NCI-H2227 treated with DMSO at 0.1 percent for 48 hours (cell line): ENCODE measurements around the gene NRXN3.
"Not testable (repeated sequence)": the region's sequence is repeated elsewhere in the genome, so short reads cannot be mapped to it uniquely, and the experiment has no call there.

ENCODE experiments used
- DNase-seq: peaks from one replicate; lab custom pipeline; 2025; lab: John Stamatoyannopoulos, UW

NRXN3 gene

DNA sequence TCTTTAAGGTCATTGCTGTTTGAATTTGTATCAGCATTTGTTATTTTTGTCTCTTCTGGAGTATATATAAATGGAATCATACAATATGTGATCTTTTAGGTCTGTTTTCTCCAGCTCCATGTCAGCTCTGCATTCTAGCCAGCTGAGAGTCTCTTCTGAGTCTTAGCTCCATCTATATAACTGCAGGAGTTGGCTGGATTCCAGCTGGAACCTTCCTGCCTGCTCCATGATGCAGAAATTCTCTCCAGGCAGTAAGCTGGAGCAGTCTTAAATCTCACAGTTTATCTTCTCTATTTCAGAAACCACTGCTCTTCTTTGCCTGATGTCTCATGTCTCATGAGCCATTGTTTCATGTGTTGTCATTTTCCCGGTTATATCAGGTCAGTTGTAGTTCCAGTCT, 827.6 kb downstream of the NRXN3 start:
- peak; percentile 28 for DNase-seq

DNA sequence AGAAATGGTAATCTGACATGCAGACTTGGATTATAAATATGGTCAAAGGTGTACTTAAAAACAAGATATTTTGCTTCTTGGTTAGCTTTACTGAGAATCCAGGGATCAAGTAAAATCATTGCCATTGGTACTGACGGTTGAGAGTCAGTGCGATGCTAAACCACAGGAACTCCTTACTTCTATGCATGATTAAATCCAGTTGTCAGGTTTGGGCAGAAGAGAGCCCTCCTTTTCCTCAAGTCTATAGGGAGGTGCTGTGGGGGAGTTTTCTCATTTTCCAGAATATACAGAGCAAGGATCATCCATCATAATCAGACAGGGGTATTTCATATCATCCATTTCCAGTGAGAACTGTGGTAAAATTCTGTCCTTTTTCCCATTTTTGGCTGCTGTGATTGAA, 839.1 kb downstream of the NRXN3 start:
- no peak for DNase-seq

DNA sequence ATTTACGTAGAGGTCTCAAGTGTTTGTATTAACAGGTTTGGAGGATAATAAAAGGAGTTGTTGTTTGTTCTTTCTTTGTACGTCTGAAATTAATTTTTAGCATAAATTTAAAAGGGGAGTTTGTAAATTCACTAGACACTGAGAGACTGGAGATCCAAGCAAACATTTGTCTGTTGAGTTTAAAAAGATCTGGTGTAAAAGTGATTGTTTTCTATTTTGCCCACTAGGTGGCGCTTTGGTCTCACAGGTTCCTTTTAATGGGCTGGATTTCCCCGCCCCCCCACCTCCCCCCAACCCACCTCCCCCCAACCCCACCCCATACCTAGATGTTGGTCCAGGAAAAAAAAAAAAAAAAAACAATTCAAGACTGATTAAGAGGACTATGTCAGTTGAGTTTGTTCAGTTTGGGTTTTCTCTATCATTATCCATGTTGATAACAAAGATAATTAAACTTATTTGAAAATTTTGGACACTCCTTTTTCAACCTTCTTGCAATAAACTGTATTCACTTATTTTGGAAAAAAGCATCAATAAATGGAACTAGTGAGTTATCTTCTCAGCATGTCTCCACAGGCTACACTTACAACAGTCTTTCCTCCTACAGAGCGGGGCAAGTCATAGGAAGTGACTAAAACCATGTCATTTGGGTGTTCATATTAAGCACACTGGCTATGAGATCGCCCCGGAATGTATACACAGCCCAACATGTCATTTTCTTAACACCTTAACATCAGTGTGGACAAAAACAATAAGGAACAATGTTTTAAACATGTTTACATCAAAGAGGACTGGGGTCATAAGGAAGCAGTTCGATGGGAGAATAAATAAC, 841.1 kb downstream of the NRXN3 start:
- peak; percentile 45 for DNase-seq

DNA sequence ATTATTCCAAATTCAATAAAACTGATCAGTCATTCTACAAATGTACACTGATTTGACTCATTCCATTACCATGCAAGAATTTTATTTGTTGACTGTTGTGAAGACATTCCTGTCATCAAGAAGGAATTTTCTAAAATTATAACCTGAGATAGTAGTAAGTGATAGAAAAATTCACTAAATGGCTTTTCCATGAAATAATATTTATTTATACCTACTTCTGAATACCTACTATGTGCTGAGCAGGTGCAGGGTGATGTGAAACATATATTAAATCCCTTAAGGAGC, 841.7 kb downstream of the NRXN3 start:
- no peak for DNase-seq

DNA sequence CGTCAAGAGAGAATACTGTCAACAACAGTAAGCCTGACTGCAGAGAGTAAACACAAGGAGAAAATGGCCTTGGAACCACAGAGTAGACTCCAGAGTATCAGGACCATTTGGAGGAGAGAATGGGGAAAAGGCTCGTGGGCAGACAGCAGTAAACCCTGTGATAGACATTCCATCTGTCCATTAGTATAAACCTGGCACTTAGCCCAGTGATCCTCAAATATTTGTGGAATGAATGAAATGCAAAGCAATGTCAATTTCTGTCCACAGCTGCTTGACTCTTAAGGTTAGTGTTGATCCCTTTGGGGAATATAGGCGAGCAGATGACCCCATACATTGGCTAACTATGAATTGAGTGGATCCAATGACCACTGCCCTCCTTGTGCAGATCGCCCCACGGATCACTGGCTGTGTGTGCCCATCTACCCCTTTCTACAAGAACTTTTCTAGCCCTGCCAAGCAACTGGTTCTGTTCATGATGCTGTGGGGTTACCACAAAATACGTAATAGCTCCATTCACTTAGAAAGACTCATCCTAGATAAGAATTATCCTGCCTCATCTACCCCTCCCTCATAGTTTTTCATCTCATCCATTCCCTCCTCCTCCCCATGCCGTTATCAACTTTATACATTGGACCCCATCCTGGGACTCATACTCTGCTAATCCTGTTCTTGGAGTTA, 846.8 kb downstream of the NRXN3 start:
- no peak for DNase-seq

DNA sequence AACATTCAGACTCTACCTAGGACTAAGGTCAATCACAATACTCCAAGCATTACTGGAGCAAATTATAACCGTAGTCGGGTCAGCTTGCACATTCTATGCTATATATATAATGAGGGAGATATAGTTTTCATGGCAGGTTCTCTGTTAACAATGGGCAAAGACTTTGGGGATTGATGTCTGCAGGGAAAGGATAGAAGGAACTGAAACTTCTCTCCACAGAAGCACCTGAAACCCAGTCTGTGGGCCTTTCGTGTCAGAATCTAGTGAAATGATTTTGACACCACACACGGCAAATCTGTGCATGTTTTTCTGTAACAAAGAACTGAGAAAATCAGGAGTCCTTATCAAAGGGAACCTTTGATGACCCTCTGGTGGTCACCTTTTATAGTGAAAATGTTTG, 847.4 kb downstream of the NRXN3 start:
- no peak for DNase-seq

DNA sequence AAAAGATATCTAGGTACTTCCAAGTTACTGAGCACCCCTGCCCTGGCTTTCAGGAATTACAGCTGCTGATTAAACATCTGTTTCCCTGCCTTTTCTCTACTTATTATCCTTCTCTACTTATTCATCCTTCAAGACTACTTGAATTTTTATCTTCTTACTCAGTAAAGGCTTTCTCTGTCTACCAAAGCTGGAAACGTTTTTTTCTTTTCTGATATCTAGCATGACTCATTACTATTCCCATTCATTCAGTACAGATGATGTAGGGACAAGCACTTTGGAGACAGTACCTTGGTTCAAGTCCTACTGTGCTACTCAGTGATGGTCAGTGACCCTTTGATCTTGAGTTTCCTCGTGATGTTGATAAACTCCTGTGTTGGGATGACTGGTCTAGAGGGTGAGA, 848.7 kb downstream of the NRXN3 start:
- DNase-seq, result no peak

DNA sequence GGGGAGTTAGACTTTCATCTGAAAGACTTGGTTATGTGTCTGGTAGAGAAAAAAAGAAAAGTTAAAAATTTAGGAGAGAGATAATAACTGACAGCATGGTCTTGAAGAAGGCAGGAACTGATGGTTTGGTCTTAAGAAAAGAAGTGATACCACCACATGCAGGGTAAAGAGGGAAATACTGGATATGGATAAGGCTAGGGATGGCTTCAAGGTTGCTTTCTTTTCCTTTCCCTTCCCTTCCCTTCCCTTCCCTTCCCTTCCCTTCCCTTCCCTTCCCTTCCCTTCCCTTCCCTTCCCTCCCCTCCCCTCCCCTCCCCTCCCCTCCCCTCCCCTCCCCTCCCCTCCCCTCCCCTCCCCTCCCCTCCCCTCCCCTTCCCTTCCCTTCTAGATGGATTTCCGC, 849.7 kb downstream of the NRXN3 start:
- not testable (repeated sequence) for DNase-seq

DNA sequence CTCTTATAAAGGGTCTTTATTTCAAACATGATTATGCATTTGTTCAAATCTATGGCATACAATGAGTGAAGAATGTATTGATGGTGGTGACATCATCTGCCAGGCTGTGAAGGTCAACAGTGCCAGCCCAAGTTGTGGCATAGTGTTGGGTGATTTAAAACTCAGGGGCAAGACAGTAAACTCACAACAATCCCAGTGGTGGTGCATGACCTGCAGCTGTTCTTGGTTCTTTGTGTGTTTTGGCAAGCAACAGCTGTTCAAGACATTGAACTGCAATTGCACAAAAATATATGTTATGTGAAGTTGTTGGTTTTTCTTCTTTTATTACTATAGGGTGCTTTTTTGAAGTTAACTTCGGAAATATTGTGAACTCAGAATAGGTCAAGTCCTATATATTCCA, 851.6 kb downstream of the NRXN3 start:
- DNase-seq, result no peak

DNA sequence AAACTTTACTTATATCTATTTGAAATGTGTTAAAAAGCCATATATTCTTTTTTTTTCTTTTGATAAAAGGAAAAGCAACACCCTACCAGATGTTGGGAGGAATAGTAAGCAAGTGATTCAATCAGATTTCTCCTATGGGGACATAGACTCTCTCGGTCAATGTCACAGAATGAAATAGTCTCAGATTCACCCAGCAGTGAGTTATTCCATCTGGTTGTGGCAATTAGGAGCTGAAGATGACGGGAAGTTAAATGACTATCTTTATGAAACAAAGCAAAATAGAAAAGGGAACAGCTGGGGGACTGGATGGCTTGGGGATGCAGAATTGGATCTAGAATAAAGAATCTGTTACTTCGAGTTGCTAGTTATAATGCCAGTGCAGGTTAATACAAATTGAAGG, 857.0 kb downstream of the NRXN3 start:
- DNase-seq, result no peak

DNA sequence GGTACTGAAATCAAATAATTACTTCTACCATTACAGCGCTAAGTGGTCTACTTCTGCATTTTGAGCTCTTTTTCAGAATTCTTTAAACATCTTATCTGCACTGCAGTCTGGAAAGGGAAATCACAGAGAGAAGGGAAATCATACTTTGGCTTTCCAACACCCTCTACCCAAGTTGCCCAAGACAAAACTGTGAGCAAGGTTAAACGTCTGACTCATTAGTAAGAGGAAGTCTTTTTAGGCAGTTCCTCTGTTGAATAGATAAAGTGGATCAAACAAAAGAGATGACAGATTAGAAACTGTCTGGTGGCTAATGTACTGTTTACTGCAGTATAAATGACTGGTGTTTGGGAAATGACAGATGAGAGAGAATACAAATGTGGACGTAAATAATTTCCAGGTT, 858.1 kb downstream of the NRXN3 start:
- no peak for DNase-seq

DNA sequence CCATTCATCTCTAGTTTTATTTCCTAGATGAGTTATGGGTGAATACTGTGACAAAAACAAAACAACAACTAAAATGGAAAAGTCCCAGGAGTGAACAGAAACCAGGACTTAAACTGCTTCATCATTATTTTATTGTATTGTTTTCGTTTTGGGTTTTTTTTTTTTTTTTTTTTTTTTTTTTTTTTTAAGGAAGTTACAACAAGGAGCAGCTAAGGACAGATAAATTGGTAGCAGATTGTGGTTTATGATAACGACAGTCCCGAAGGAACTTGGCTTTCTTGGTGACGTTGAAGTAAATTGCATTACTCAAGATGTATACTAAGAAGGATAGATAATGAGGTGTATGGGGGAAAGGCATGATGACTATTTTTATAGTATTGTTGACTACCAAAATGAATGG, 866.3 kb downstream of the NRXN3 start:
- no peak for DNase-seq

DNA sequence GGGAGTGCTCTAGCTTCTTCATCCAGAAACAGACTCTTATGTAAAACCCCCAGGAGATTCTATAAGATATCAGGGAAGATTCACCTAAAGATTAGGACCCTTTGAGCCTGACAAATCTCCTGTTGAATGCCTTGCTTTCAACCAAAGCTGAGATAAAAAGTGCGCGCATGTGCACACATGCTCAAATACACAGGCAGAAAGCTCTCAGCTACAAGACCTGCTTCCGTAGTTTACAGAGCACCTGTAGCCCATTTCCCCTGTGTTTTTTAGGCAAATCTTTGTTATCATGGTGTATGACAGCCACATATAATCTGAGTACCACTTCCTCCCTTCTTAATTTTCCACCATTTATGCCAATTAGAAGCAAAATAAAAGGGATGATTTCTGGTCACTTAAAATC, 866.9 kb downstream of the NRXN3 start:
- DNase-seq, result no peak

DNA sequence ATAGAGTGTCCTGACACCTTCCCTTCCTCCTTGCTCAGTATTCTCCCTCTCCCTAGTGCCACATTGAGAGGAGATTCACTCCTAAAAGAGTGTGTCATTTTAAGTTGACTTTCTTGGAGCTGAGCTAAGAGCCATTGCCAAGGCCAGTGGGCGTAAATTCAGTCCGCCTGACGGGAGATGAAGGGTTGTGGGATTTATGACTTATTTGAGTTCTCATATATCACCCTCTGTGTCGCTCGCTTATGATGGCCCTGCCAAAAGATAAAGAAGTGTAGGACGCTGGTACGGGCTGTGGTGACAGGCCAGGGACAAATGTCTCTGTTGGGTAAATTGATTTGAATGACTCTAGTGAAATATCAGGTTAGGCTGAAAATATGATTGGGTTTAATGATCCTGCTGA, 867.4 kb downstream of the NRXN3 start:
- DNase-seq, result no peak

DNA sequence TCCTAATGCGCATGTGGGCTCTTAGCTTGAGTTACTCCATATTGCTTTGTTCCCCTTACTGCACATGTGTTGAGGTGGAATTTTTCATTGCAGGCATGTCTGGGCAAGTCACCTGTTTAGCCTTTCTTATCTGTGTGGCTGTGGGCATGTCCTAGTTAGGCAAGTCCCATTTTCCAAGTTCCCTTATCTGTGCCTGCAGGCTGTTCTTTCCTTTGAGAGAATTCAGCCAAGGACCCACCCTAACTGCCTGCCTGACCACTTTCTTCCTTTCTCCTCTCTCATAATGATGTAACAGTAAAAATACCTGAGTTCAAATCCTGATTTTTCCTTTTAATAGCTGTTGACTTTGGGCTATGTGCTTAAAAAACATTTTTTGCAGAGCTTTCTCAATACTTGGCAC, 870.6 kb downstream of the NRXN3 start:
- no peak for DNase-seq

DNA sequence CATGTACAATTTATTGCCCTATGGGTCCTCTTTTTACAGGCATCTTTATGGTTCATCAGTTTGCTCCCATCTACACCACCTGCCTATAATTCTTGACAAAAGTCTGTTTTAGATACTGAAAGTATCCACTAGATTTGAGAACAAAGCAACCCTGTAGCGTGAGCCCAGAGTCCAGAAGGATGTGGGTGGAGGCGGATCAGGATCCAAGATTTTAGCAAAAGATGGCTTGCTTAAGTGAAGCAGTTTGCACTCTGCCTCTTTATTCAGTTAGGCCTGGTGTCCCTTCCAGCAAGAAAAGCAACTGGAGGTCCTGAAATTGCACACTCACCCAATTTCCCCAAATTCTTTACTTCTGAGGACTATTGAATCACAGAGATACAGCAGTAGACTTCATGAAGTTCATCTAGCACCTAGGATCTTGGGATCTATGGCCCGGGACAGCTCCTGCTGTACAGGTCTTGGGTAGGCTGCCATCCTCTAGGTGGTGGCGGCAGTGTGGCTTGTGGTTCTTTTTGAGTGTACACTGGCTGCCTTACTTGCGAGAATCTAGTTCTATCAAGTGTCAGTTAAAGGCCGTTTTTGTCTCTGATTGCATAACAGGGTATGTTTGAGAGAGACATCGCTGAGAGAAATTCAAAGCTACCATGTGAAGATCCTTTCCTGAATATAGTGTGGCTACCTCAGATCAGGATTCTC, 873.2 kb downstream of the NRXN3 start:
- no peak for DNase-seq

DNA sequence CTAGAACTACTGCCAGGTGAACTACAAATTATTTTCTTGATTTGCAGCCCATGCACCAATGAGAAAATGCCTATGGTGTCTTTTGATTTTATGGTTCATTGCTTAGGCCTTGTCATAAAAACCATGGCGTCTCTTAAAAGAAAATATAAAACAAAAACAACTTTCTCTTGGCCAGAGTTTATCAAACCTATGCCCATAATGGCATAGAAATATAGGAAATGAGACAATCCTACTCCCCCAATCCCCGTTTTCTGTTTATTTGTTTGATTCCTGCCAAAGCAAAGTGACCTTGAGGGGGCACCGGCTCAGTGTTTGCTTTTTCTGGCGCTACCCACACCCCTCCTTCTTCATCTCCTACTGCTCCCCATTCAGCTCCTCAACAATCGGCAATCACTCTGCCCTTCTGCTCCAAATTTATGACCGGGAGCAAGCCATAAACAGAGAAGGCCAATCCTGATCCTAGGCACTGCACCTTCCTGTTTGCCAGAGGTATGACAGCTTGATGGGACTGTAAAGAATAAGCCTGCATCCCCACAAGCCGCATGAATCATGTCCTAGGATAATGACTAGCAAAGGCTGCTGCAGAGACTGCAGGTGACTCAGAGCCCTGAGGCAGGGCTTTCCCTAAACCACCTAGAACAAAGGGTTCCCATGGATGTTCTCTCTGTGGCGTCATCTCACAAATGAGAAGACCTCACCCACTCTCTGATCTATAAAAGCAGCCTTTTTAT, 874.9 kb downstream of the NRXN3 start:
- no peak for DNase-seq

DNA sequence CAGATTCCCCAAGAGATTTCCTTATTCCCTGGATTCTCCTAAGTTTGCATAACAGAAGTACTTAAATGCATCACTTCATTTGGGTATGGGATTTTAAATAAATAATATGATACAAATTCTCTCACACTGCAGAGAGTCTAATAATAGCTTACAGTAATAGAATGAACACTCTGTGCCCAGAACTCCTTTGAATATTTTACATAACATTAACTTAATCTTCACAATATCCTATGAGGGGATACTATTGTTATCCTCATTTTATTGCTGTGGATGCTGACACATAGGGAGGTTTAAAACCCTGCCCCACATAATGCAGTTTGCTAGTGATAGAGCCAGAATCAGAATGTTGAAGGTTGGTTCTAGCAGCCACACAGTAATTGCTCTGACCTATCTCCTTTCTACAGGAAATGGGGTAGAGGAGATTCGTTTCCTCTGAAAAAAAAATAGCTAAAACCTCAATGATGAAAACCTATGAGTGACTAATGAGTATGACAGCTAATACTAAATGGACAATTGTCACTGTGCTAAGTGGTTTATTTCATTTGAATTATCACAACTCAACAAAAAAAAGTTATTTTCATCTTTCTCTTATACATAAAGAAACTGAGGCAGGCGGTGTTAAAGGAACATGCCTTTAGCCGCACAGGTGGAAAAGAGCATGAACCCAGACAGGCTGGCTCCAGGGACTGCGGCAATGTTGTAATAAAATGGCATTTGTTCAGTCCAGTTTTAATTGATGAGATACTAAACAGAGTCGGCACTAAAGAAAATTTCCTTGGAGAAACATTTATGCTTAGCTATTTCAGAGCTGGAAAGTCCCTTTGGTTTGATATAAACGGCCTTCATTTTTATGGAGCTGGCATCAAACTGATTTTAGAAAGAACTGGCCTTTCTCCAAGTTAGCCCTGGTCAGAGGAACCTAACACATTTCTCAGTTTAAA, 880.9 kb downstream of the NRXN3 start:
- no peak for DNase-seq

DNA sequence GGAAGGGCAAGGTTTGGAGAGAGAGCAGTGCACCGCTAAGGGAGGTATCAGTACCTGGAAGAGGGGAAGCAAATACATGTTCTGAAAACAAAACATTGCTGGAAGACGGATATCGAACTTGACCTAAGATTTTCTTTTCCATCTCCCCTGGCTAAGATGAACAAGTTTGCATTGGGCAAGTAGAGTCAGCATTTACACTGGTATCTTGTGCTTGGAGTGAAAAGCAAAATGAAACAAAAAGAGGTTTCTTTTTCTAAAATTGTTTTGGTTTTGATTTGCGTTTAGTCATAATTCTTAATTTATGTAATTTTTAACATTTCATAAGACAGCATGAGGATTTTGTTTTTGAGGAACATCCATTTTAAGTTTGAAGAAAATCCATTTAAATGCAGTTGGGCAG, 881.6 kb downstream of the NRXN3 start:
- no peak for DNase-seq

DNA sequence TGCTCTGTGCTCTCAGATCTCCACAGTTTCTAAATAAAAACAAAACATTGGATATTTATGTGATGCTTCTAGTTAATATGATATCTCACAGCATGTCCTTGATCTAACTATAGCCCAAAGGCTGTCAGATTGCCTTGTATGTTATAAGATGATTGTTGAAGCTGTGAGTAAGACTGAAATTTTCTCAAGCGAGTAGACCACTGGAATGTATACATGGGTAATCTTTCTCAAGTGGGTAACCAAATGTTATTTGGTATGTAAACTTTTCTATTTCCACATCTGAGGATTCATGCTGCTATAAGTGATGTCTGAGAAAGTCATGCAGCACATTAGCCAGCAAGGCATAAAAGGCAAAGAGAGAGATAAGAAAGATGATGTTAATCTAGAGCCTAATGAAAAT, 886.7 kb downstream of the NRXN3 start:
- no peak for DNase-seq

DNA sequence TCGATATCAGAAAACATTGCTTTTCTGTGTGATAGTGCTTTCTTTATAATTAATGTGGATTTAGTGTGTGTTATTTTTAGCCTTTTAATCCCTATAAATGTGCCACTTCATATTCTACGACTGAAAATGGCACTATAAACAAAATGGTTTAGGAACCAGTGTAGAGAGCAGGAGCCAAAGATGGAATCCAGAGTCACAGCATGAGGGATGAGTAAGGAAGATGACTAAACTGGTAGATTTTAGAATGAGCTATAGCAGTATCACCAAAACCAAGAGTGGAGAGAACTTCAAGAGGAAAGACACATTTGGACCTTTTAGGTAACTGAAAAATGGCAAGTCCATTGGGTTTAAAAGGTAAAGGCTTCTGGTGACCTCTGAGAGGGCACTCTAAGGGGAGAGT, 887.2 kb downstream of the NRXN3 start:
- DNase-seq, result no peak

DNA sequence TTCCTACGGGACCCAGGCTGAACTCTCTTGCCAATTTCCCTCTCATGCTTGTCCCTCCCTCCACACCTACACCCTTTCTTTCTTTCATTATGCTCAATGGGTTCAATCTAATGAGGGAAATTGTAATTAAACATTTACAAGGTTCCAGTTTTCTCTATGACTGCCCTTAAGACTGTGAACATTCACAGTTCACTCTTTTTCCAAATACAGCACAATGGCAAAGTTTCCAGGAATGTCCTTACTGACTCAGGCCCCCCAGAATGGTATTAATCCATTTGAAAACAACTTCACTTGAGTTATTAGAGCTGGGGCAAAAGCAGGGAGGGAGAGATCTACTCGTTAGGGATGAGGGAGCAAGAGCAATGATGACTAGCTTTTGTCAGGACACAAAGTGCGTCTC, 892.1 kb downstream of the NRXN3 start:
- DNase-seq, result no peak
